GM18873 (cell line): Measurements from ENCODE around the gene TCF12.

ENCODE experiments used
- ATAC-seq: cut with Tn5 transposase; IDR thresholded peaks from one replicate; pipeline ENCODE4 v1.9.1; 2021; ENCODE audit warnings: mild to moderate bottlenecking, moderate library complexity, moderate number of reproducible peaks; ENCODE audit not compliant: unreplicated experiment, low FRiP score

TCF12 gene

GRCh38 chr15:57323806-57324589, 405.6 kb downstream of the TCF12 start:
- no peak for ATAC-seq

GRCh38 chr15:57324590-57324890, 406.1 kb downstream of the TCF12 start:
- ATAC-seq: no peak

- no peak for ATAC-seq
These were observed 406.7 kb downstream of the TCF12 start for GRCh38 chr15:57324944-57325679.

DNA sequence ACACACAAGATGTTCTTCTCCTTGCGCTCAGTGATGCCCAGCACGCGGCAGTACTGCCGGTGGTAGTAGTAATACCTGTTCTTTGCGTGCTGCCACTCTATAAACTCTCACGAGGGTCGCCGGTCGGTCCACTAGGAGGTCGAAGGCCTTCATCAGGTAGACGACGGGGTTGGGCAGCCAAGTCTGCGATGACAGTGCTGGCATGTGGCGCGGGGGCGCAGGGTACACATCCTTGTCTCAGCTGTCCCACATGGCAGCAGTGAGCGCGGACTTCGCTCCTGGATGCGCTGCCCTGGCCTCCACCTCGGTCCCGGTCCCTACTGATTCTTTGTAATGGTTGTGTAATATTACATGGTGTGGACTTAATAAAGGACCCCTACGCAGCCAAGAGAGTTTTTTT, 407.8 kb downstream of the TCF12 start:
- no peak for ATAC-seq

DNA sequence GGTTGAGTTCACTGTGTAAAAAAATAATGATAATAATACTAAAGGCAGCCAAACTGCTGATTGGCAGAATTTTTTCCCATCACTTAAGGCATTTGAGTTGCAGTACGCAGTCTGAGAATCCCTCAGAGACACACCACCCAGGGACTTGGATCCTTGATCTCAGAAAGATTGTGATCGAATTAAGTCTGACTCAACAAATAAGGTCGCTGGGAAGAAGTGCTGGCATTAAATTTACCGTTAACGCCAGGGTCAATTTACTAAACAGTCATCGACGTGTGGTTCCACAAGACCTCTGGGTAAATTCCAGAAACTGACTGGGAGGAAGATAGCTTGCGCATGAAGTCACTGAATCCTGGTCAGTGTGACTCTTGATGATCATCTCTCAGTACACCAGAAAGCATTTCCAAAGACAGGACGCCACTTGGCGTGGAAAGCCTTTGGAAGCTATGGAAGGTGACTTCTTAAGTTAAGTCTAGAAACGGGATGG, 409.6 kb downstream of the TCF12 start:
- ATAC-seq: no peak

DNA sequence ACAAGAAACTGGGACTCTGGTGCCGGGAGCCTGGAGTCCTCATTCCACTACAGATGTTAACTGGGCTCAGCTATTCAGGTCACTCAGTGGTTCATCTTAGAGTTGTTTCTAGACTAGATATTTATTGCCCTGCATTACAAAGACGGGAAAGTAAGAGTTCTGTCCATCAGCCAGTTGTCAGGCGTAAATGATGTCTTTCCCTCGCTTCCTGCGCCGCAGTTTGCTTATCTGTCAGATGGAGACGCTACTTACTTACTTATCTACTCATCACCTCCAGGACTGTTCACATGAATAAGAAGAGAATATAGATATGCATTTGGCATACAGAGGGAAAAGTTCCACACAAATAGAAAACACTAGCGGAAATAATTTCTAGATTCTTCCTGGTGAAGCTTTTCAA, 410.0 kb downstream of the TCF12 start:
- ATAC-seq: no peak

DNA sequence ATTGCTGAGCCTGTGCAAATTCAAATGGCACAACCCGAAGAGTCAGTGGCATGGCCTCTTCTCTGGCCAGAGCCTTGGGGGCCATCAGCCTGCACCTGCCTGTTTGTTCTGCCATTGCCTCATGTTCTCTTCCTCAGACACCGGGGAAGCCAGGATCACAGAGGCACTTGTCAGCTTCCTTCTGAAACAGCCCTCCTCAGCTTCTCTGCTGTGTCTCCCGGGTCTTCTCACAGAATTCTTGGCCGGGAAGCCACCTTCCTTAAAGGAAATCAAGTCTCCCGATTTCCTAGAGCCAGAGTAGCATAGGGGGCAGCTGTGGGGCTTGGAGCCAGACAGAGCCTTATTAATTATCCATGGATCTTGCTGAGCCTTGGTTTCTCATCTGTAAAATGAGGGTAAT, 410.5 kb downstream of the TCF12 start:
- ATAC-seq: no peak

DNA sequence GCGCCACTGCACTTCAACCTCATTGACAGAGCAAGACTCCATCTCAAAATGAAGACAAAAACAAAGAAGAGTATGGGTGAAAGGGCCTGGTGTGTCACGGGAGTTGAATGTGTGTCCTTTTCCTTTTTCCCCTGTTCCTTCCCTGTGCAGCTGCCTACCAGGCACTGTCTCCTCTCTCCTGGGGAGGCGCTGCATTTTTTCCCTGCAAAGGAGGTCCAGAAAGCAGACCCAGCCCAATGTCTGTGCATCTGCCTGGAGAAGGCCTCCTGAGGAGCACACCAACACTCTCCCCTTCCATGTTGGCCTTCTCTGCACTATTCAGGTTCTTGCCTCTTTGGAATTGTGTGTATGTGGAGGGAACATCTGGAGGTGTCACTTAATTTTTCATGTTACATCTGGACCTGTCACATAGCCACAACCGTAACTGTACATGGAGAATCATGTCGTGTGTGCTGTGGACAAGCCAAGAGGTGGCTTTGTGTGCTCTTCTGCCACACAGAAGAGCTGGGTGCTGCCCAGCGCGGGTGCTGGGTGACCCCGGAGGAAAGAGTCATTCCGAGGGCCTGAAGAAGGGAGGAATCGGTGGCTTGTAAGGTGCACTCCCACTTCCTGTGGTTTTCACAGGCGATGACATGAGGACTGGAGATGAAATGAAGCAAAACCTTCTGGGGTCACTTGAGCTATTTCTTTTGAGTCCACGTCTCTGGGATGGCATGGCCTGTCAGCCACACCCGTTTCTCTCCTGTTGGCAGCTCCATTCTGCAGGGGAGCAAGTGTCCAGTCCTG, 411.3 kb downstream of the TCF12 start:
- ATAC-seq: no peak

DNA sequence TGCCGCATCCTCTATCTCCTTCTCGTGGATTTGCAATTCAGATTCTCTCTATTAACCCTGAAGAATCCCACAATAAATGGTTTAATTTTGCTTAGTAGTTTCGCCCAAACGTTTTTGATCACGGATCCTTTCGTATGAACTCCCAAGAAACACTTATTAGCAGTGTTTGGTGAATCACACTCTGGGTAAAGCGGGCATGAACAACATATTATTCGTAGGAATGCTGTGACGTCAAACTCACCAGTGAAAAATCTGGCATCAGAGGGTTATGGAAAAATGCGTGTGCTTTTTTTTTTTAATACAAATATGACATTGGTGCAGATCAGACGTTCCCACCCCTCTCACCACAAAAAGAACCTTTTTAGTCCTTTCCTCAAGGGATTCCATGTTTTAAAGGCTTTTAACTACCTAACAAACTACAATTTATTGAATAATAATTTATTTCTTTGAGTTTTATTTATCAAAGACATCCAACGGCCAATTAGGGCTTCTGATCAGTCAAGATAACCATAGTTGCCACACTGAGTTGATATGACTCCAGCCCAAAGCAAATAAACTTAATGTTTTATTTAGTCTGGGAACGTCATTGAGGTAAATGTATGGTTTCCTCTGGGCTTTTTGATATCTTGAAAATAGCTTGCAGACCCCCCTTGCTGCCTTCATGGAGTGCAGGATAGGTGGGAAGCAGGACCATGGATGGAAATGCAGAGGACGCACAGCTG, 412.3 kb downstream of the TCF12 start:
- no peak for ATAC-seq

GRCh38 chr15:57332326-57332725, 413.9 kb downstream of the TCF12 start:
- ATAC-seq: no peak

- ATAC-seq: no peak
These were observed 415.0 kb downstream of the TCF12 start for GRCh38 chr15:57333487-57333886.

DNA sequence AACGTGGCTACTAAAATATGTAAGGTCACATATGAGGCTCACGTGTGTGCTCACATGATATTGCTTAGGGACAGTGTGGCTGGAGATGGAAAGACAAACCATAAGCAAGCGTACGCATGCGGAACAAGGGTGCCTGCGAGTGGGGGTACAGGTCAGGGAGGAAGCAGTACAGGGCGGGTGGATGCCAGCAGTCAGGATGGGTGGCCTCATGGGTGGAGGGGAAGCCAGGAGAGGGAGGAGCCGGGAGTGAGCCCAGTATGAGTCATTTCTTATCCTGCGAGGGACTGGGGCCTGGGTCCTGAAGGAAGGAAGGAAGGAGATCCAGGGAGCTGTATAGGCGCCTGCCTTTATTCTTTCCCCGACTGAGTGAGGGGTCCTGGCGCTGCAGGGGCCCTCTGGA, 415.8 kb downstream of the TCF12 start:
- ATAC-seq: no peak

- no peak for ATAC-seq
These were observed 416.9 kb downstream of the TCF12 start for GRCh38 chr15:57335293-57335715.

GRCh38 chr15:57335719-57336118, 417.3 kb downstream of the TCF12 start:
- no peak for ATAC-seq

- no peak for ATAC-seq
These were observed 419.5 kb downstream of the TCF12 start for GRCh38 chr15:57337868-57338411.

- ATAC-seq: no peak
These were observed 420.9 kb downstream of the TCF12 start for GRCh38 chr15:57339321-57339720.
